ENCODE results near the gene CER1. TPM values are rescaled to one million over a fixed set of nuclear protein-coding genes. Genes with fewer than 3 reads are reported as not detected.

The CER1 gene, protein sequence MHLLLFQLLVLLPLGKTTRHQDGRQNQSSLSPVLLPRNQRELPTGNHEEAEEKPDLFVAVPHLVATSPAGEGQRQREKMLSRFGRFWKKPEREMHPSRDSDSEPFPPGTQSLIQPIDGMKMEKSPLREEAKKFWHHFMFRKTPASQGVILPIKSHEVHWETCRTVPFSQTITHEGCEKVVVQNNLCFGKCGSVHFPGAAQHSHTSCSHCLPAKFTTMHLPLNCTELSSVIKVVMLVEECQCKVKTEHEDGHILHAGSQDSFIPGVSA
- total RNA-seq (not detected), polyA plus RNA-seq (not detected), total RNA-seq (0 to 0.08 (median 0) reads per million in 6 experiments)

GRCh38 chr9:14722391-14723035, at the start of gene CER1:
Gene CER1, minus strand, starts transcription at chr9:14722733. Its CDS starts 61 bp downstream, at chr9:14722672.
- DNase-seq (no peak), ATAC-seq (no peak)
- Mint-ChIP-seq H3K4me3 (no peak within 1 kb of the TSS), H3K36me3 (no peaks in the 10 kb centered on the region), H3K27ac (no peak within 1 kb of the TSS), H3K4me1 (no peaks in the 10 kb centered on the region), H3K9me3 (no peaks in the 10 kb centered on the region), H3K27me3 (peaks cover 9 to 48% (median 19%) of the 10 kb centered on the region in 5 donors)
- POLR2A ChIA-PET, result no interaction called here

DNA sequence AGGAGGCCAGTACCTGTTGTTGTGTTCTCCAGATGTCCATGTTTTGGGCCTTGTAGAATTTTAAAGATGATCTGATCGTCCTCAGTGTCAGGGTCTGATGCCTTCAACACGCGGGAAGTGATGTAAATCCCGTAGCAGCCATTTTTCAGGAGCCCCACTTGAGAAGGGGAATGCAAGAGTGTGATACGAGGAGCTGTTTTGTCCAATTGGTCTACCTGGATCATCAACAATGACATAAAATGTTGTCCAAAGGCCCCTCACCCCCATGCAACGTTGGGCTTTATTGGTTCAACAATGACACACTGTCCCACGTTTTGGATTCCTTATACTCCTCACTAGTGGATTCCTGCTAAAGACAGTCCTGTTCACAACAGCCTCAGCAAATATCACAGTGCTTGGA, 48.1 kb upstream of the CER1 start:
- ATAC-seq (no peak), DNase-seq (no peak)
- H3K9me3 Mint-ChIP-seq, result no peaks in the 10 kb centered on the region
- H3K4me3 Mint-ChIP-seq, result no peak overlapping the region
- no peaks in the 10 kb centered on the region for H3K4me1 Mint-ChIP-seq
- POLR2A ChIA-PET, result no interaction called here
- peaks cover 7 to 21% (median 10%) of the 10 kb centered on the region in 5 donors for H3K27me3 Mint-ChIP-seq
- H3K36me3 Mint-ChIP-seq, result no peaks in the 10 kb centered on the region
- H3K27ac Mint-ChIP-seq, result peak overlapping the region in 1 of 10 donors; percentile 24

- H3K36me3 Mint-ChIP-seq, result no peaks in the 10 kb centered on the region
- ATAC-seq (no peak), DNase-seq (no peak)
- H3K4me1 Mint-ChIP-seq, result no peaks in the 10 kb centered on the region
- no peaks in the 10 kb centered on the region for H3K9me3 Mint-ChIP-seq
- H3K4me3 Mint-ChIP-seq, result no peak overlapping the region
- POLR2A ChIA-PET, result no interaction called here
- no peak overlapping the region for H3K27ac Mint-ChIP-seq
- H3K27me3 Mint-ChIP-seq, result peaks cover 7 to 27% (median 11%) of the 10 kb centered on the region in 5 donors
Measured at GRCh38 chr9:14769230-14769571, 46.7 kb upstream of the CER1 start.

- Mint-ChIP-seq H3K27me3 (peaks cover 7 to 33% (median 13%) of the 10 kb centered on the region in 5 donors), H3K4me3 (no peak overlapping the region), H3K4me1 (no peaks in the 10 kb centered on the region), H3K36me3 (no peaks in the 10 kb centered on the region), H3K9me3 (no peaks in the 10 kb centered on the region), H3K27ac (no peak overlapping the region)
- DNase-seq (peak in 3 of 10 donors; percentile 32 to 37 (median 35)), ATAC-seq (no peak)
- POLR2A ChIA-PET, result no interaction called here
Measured at GRCh38 chr9:14768405-14769229, 46.1 kb upstream of the CER1 start.

- POLR2A ChIA-PET, result no interaction called here
- no peaks in the 10 kb centered on the region for H3K36me3 Mint-ChIP-seq
- ATAC-seq, result no peak
- H3K4me3 Mint-ChIP-seq, result no peak overlapping the region
- no peak overlapping the region for H3K27ac Mint-ChIP-seq
- peaks cover 9 to 39% (median 17%) of the 10 kb centered on the region in 5 donors for H3K27me3 Mint-ChIP-seq
- H3K9me3 Mint-ChIP-seq, result no peaks in the 10 kb centered on the region
- no peak for DNase-seq
- no peaks in the 10 kb centered on the region for H3K4me1 Mint-ChIP-seq
Measured at GRCh38 chr9:14766299-14766698, 43.8 kb upstream of the CER1 start.

DNA sequence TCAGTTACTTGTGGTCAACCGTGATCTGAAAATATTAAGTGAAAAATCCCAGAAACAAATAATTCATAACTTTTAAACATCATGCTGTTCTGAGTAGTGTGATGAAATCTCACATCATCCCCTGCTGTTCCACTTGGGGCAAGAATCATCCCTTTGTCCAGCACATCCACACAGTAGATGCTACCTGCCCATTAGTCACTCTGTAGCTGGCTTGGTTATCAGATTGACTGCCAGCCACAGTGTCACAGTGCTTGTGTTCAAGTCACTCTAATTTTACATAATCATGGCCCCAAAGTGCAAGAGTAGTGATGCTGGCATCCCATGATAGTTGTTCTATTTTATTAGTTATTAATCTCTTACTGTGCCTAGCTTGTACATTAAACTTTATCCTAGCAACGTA, 39.1 kb upstream of the CER1 start:
- H3K36me3 Mint-ChIP-seq, result no peaks in the 10 kb centered on the region
- no peak overlapping the region for H3K4me3 Mint-ChIP-seq
- DNase-seq (no peak), ATAC-seq (no peak)
- POLR2A ChIA-PET, result no interaction called here
- no peaks in the 10 kb centered on the region for H3K9me3 Mint-ChIP-seq
- no peak overlapping the region for H3K27ac Mint-ChIP-seq
- H3K27me3 Mint-ChIP-seq, result peaks cover 6 to 21% (median 16%) of the 10 kb centered on the region in 5 donors
- no peaks in the 10 kb centered on the region for H3K4me1 Mint-ChIP-seq

DNA sequence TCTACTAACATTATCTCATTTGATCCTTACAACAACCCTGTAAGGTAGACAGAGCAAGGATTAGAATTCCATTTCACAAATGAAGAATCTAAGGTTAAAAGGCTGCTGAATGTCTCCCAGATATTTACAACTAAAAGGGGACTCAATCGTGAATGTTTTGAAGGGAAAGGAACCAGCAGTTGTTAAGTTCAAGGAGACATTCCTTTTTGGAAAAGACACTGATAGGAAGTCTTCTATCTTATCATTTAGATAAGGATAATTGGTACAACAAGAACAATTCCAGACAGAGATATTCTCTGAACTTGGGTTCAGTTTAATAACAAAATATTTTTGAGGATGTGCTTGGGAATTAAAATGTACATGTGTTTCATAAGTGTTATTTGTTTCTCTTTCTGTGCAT, 37.5 kb upstream of the CER1 start:
- no peak for DNase-seq
- peaks cover 6 to 16% (median 15%) of the 10 kb centered on the region in 5 donors for H3K27me3 Mint-ChIP-seq
- H3K4me1 Mint-ChIP-seq, result no peaks in the 10 kb centered on the region
- POLR2A ChIA-PET, result no interaction called here
- no peak overlapping the region for H3K27ac Mint-ChIP-seq
- no peak for ATAC-seq
- no peaks in the 10 kb centered on the region for H3K36me3 Mint-ChIP-seq
- H3K4me3 Mint-ChIP-seq, result no peak overlapping the region
- H3K9me3 Mint-ChIP-seq, result no peaks in the 10 kb centered on the region

DNA sequence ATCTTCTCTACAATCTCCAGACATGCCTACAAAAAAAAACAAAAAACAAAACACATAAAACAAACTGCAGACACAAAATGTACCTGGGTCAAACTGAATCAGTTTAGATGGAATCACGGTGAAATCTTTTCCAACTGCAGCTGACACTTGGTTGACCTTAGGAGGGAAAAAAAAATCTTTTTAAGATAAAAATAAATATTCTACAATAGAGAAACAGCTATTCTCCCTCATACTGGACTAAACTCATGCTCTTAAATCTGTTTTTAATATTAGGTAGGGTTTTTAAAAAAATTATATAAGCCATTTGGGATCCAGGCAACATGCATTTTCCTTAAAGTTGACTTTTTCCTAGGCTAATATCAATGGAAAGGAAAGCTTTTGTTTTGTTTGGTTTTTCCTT, 33.8 kb upstream of the CER1 start:
- Mint-ChIP-seq H3K4me3 (no peak overlapping the region), H3K9me3 (no peaks in the 10 kb centered on the region), H3K4me1 (no peaks in the 10 kb centered on the region), H3K36me3 (no peaks in the 10 kb centered on the region), H3K27ac (no peak overlapping the region), H3K27me3 (peaks cover 6 to 20% (median 12%) of the 10 kb centered on the region in 5 donors)
- ATAC-seq (no peak), DNase-seq (no peak)
- POLR2A ChIA-PET, result no interaction called here

- Mint-ChIP-seq H3K36me3 (no peaks in the 10 kb centered on the region), H3K27me3 (peaks cover 12 to 46% (median 20%) of the 10 kb centered on the region in 5 donors), H3K4me3 (no peak overlapping the region), H3K4me1 (peaks cover 4 to 18% (median 8%) of the 10 kb centered on the region in 4 donors), H3K9me3 (no peaks in the 10 kb centered on the region), H3K27ac (no peak overlapping the region)
- DNase-seq (no peak), ATAC-seq (no peak)
- POLR2A ChIA-PET, result no interaction called here
Measured at GRCh38 chr9:14752871-14753270, 30.3 kb upstream of the CER1 start.

- Mint-ChIP-seq H3K27me3 (peaks cover 12 to 50% (median 21%) of the 10 kb centered on the region in 5 donors), H3K4me1 (peaks cover 4 to 18% (median 8%) of the 10 kb centered on the region in 4 donors), H3K27ac (no peak overlapping the region), H3K4me3 (no peak overlapping the region), H3K36me3 (no peaks in the 10 kb centered on the region), H3K9me3 (no peaks in the 10 kb centered on the region)
- ATAC-seq (no peak), DNase-seq (no peak)
- POLR2A ChIA-PET, result no interaction called here
Measured at GRCh38 chr9:14752271-14752670, 29.7 kb upstream of the CER1 start.

DNA sequence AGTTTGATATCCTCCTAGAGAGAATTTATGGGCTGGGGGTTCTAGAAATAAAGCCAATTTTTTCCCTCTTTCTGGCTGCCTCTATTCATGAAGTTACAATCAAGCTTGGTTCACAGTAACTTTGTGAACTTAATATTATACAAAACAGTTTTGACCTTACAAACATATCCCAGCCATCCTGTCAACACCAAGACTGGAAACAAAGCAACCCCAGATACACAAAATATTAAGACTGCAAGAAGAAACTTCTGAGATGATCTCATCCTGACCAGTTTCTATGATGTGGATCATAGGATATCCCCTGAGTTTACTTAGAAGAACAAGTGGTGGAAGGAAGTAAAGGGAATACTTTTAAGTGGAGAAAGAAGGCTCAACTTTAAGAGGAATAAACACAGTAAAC, 28.3 kb upstream of the CER1 start:
- peaks cover 4 to 18% (median 8%) of the 10 kb centered on the region in 4 donors for H3K4me1 Mint-ChIP-seq
- POLR2A ChIA-PET, result no interaction called here
- H3K9me3 Mint-ChIP-seq, result no peaks in the 10 kb centered on the region
- H3K27ac Mint-ChIP-seq, result no peak overlapping the region
- peaks cover 12 to 50% (median 19%) of the 10 kb centered on the region in 5 donors for H3K27me3 Mint-ChIP-seq
- H3K36me3 Mint-ChIP-seq, result no peaks in the 10 kb centered on the region
- ATAC-seq (no peak), DNase-seq (no peak)
- no peak overlapping the region for H3K4me3 Mint-ChIP-seq

DNA sequence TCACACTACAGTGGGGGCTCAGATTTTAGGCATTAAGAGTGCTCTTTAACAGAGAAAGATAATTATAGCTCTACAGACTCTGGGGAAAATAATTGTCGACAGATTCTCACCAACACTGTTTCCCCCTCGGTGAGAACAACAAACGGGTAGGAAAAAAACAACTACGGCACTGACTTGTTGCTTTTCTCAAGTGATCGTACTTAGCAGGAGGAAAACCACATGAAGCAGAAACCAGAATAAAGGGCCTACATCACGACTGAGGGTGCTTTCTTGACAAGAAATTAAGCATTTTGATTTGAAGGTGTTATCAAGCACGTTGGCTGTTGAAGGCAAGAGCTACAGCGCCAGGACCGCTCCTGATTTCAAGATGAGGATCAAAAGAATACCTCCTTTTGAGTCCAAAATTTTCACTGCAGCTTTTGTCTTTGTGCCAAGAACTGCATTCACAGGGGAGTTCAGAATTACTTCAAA, 27.2 kb upstream of the CER1 start:
- Mint-ChIP-seq H3K36me3 (no peaks in the 10 kb centered on the region), H3K4me1 (peaks cover 4 to 18% (median 8%) of the 10 kb centered on the region in 4 donors), H3K9me3 (peaks cover 0 to 2% (median 0%) of the 10 kb centered on the region in 9 donors), H3K27ac (peak overlapping the region in 2 of 10 donors; percentile 6 to 24), H3K27me3 (peaks cover 12 to 50% (median 19%) of the 10 kb centered on the region in 5 donors), H3K4me3 (peak overlapping the region in 1 of 10 donors; percentile 19)
- ATAC-seq (peak; percentile 47 to 65), DNase-seq (peak in 4 of 10 donors; percentile 3 to 49 (median 23))
- POLR2A ChIA-PET, result no interaction called here

GRCh38 chr9:14748373-14748772, 25.8 kb upstream of the CER1 start:
- Mint-ChIP-seq H3K27me3 (peaks cover 14 to 50% (median 16%) of the 10 kb centered on the region in 5 donors), H3K27ac (no peak overlapping the region), H3K4me3 (no peak overlapping the region), H3K9me3 (peaks cover 0 to 2% (median 0%) of the 10 kb centered on the region in 9 donors), H3K4me1 (peaks cover 4 to 18% (median 8%) of the 10 kb centered on the region in 4 donors), H3K36me3 (no peaks in the 10 kb centered on the region)
- no peak for ATAC-seq
- POLR2A ChIA-PET, result no interaction called here
- DNase-seq, result no peak

All from naive thymus-derived CD8-positive, alpha-beta T cell (primary cell).